ENCODE results near the gene GPBP1. TPM values are rescaled to one million over a fixed set of nuclear protein-coding genes. Genes with fewer than 3 reads are reported as not detected.

GPBP1 gene
- total RNA-seq: 80.9 and 82.1 TPM in 2 replicates
- 45.5 and 50.4 TPM in 2 replicates for polyA plus RNA-seq
- 29.5 and 30.0 TPM in 2 replicates for polyA plus RNA-seq (2012)
- 0.90 and 1.7 TPM in 2 replicates for polyA minus RNA-seq (ENCODE audit: low replicate concordance)

- H3K4me2 ChIP-seq (ENCODE audit: extremely low read depth, insufficient read depth, low read length): peak within 1 kb of the TSS; percentile 98
- H3K36me3 ChIP-seq (ENCODE audit: control insufficient read depth, insufficient read depth, low read length): no peaks in the 10 kb centered on the region
- DNase-seq (ENCODE audit: low read depth in 2 of 2): peak; percentile 99 to 100
- peak within 1 kb of the TSS; percentile 100 for H3K27ac ChIP-seq (ENCODE audit: insufficient read depth, low read length)
- no peaks in the 10 kb centered on the region for H3K27me3 ChIP-seq (ENCODE audit: control insufficient read depth, insufficient read depth, low read length)
- H3K79me2 ChIP-seq (ENCODE audit: control insufficient read depth, insufficient read depth, low read length): peaks cover 46% of the 10 kb centered on the region
- peaks cover 2% of the 10 kb centered on the region for H3K4me1 ChIP-seq (ENCODE audit: control insufficient read depth, extremely low read depth, insufficient read depth, low read length)
- no peak for TF ChIP-seq EZH2 (IDR thresholded peaks at IDR 0.05; ENCODE audit: low read length, missing control alignments)
- TF ChIP-seq, protein P1, sequence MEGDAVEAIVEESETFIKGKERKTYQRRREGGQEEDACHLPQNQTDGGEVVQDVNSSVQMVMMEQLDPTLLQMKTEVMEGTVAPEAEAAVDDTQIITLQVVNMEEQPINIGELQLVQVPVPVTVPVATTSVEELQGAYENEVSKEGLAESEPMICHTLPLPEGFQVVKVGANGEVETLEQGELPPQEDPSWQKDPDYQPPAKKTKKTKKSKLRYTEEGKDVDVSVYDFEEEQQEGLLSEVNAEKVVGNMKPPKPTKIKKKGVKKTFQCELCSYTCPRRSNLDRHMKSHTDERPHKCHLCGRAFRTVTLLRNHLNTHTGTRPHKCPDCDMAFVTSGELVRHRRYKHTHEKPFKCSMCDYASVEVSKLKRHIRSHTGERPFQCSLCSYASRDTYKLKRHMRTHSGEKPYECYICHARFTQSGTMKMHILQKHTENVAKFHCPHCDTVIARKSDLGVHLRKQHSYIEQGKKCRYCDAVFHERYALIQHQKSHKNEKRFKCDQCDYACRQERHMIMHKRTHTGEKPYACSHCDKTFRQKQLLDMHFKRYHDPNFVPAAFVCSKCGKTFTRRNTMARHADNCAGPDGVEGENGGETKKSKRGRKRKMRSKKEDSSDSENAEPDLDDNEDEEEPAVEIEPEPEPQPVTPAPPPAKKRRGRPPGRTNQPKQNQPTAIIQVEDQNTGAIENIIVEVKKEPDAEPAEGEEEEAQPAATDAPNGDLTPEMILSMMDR (conservative IDR thresholded peaks at IDR 0.05 in 1 of 2, IDR thresholded peaks at IDR 0.05 in 1 of 2; ENCODE audit: low read depth in 1 of 2, low read length in 2 of 2): no peak
- H2AFZ ChIP-seq (ENCODE audit: low read length): peak within 1 kb of the TSS; percentile 88
- H3K9me3 ChIP-seq (ENCODE audit: control insufficient read depth, insufficient read depth, low read depth, low read length): no peaks in the 10 kb centered on the region
- peak within 1 kb of the TSS; percentile 100 for H3K9ac ChIP-seq (ENCODE audit: insufficient read depth, low read length)
- peaks cover 3% of the 10 kb centered on the region for H4K20me1 ChIP-seq (ENCODE audit: control insufficient read depth, extremely low read depth, insufficient read depth, low read length)
- peak within 1 kb of the TSS; percentile 95 to 98 (median 98) for H3K4me3 ChIP-seq (replicated peaks in 1 of 4; ENCODE audit: control extremely low read depth in 1 of 4, insufficient read depth in 1 of 4, low read depth in 3 of 4, low read length in 4 of 4)
These were observed at the start of gene GPBP1 for GRCh38 chr5:57173319-57174127. TSS of gene GPBP1 (plus strand) at chr5:57174059. CDS start at chr5:57214131, 40,072 bp downstream.

DNA sequence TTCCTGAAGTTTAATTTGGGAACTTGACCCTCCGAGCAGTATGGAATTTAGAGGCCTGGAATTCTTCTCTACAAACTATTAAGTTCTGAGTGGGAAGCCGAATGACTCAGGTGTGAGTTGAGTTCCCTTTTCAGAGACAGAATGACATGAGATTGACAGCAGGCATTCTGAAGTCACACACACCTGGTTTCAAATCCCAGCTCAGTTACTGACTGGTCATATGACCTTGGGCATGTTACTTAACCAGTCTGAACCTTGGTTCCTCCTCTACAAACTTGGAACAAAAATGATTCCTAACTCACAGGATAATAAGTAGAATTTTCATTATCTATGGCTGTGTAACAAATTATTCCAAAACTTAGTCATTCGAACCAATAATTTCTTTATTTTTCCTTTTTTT, 45.5 kb upstream of the GPBP1 start:
- DNase-seq (ENCODE audit: low read depth in 2 of 2): no peak
- Histone ChIP-seq H3K27ac (ENCODE audit: insufficient read depth, low read length) (no peak overlapping the region), H2AFZ (ENCODE audit: low read length) (no peak overlapping the region), H3K79me2 (ENCODE audit: control insufficient read depth, insufficient read depth, low read length) (no peaks in the 10 kb centered on the region), H4K20me1 (ENCODE audit: control insufficient read depth, extremely low read depth, insufficient read depth, low read length) (no peaks in the 10 kb centered on the region), H3K27me3 (ENCODE audit: control insufficient read depth, insufficient read depth, low read length) (no peaks in the 10 kb centered on the region), H3K4me3 (replicated peaks in 1 of 4; ENCODE audit: control extremely low read depth in 1 of 4, insufficient read depth in 1 of 4, low read depth in 3 of 4, low read length in 4 of 4) (no peak overlapping the region), H3K9ac (ENCODE audit: insufficient read depth, low read length) (no peak overlapping the region), H3K4me2 (ENCODE audit: extremely low read depth, insufficient read depth, low read length) (no peak overlapping the region), H3K4me1 (ENCODE audit: control insufficient read depth, extremely low read depth, insufficient read depth, low read length) (no peaks in the 10 kb centered on the region), H3K9me3 (ENCODE audit: control insufficient read depth, insufficient read depth, low read depth, low read length) (no peaks in the 10 kb centered on the region), H3K36me3 (ENCODE audit: control insufficient read depth, insufficient read depth, low read length) (no peaks in the 10 kb centered on the region)
- TF ChIP-seq, protein P1 (conservative IDR thresholded peaks at IDR 0.05 in 1 of 2, IDR thresholded peaks at IDR 0.05 in 1 of 2; ENCODE audit: low read depth in 1 of 2, low read length in 2 of 2): no peak
- no peak for TF ChIP-seq EZH2 (IDR thresholded peaks at IDR 0.05; ENCODE audit: low read length, missing control alignments)

DNA sequence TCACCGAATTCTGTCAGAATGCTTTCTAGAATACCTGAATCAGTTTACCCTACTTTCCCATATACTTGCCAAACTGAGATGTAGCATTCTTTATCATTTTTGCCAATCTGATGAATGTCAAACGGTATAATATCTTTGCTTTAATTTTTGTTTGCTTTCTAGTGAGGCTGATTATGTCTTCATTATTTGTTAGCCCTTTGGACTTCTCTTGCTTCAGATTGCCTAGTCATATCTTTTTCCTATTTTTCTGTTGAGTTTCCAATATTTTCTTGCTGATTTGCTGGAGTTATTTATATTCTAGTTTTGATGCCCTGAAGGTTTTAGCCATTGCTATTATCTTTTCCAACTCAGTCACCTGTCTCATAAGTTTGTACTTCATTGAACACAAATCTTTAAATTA, 40.3 kb upstream of the GPBP1 start:
- Histone ChIP-seq H3K9ac (ENCODE audit: insufficient read depth, low read length) (no peak overlapping the region), H3K27me3 (ENCODE audit: control insufficient read depth, insufficient read depth, low read length) (no peaks in the 10 kb centered on the region), H3K4me1 (ENCODE audit: control insufficient read depth, extremely low read depth, insufficient read depth, low read length) (no peaks in the 10 kb centered on the region), H3K36me3 (ENCODE audit: control insufficient read depth, insufficient read depth, low read length) (no peaks in the 10 kb centered on the region), H3K79me2 (ENCODE audit: control insufficient read depth, insufficient read depth, low read length) (no peaks in the 10 kb centered on the region), H3K4me3 (replicated peaks in 1 of 4; ENCODE audit: control extremely low read depth in 1 of 4, insufficient read depth in 1 of 4, low read depth in 3 of 4, low read length in 4 of 4) (no peak overlapping the region), H3K4me2 (ENCODE audit: extremely low read depth, insufficient read depth, low read length) (no peak overlapping the region), H2AFZ (ENCODE audit: low read length) (no peak overlapping the region), H3K27ac (ENCODE audit: insufficient read depth, low read length) (no peak overlapping the region), H4K20me1 (ENCODE audit: control insufficient read depth, extremely low read depth, insufficient read depth, low read length) (no peaks in the 10 kb centered on the region), H3K9me3 (ENCODE audit: control insufficient read depth, insufficient read depth, low read depth, low read length) (no peaks in the 10 kb centered on the region)
- DNase-seq (ENCODE audit: low read depth in 2 of 2): no peak
- TF ChIP-seq, protein P1 (conservative IDR thresholded peaks at IDR 0.05 in 1 of 2, IDR thresholded peaks at IDR 0.05 in 1 of 2; ENCODE audit: low read depth in 1 of 2, low read length in 2 of 2): no peak
- no peak for TF ChIP-seq EZH2 (IDR thresholded peaks at IDR 0.05; ENCODE audit: low read length, missing control alignments)
